Neural crest cell (in vitro differentiated cells): ENCODE measurements around the gene TEAD1. TPM values are rescaled to one million over a fixed set of nuclear protein-coding genes. Genes with fewer than 3 reads are reported as not detected.

ENCODE experiments used
- DNase-seq: peaks from one replicate; pipeline ENCODE4 v3.0.0; 2021; ENCODE audit warnings: low read depth, mixed read lengths, low spot score
- H3K27ac Mint-ChIP-seq: one replicate; pipeline ENCODE4 v1.8.0; 2021; ENCODE audit warnings: mild to moderate bottlenecking, mixed read lengths; ENCODE audit not compliant: unreplicated experiment
- H3K27me3 Mint-ChIP-seq: 2 replicates; pipeline ENCODE4 v1.8.0; 2021; ENCODE audit warnings: low read depth, mild to moderate bottlenecking, mixed read lengths
- H3K36me3 Mint-ChIP-seq: 2 replicates; pipeline ENCODE4 v1.8.0; 2021; ENCODE audit warnings: low read depth, mild to moderate bottlenecking, mixed read lengths
- H3K4me1 Mint-ChIP-seq: 2 replicates; pipeline ENCODE4 v1.8.0; 2021; ENCODE audit warnings: mixed read lengths
- H3K4me3 Mint-ChIP-seq: one replicate; pipeline ENCODE4 v1.8.0; 2021; ENCODE audit warnings: mild to moderate bottlenecking, mixed read lengths
- H3K9me3 Mint-ChIP-seq: 2 replicates; pipeline ENCODE4 v1.8.0; 2021; ENCODE audit warnings: mixed read lengths
- total RNA-seq: library from RNA; stranded (reverse); gene quantifications from 2 replicates; pipeline ENCODE4 v1.2.1, GENCODE V29; 2021
- TF ChIP-seq, protein P1 (sequence below): fragments of 200-600 bp; sonication (generic); conservative IDR thresholded peaks from 2 replicates; pipeline ENCODE4 v1.5.0; 2021; ENCODE audit warnings: antibody characterized with exemption, mild to moderate bottlenecking

Gene TEAD1
- total RNA-seq, 1 donor from 2014 or later = 84.1 TPM

DNA sequence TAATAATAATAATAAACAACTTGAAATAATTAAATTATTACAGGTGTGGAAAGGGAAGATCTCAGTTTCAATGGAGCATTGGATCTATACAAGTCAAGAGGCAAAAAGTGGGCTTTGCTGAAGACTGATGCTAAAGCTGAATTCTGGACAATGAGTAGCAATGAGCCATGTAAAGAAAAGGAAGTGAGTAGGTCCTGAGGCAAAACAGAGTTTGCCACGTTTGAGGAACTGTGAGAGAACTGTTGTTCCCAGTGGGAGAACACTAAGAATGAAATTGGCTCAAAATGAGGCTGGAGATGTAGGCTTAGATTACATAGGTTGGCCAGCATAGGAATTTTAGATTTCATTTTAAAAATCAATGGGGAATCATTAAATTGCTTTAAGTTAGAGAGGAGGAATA lies 33.9 kb upstream of the TEAD1 start:
- peaks cover 23% of the 10 kb centered on the region for H3K4me1 Mint-ChIP-seq
- H3K9me3 Mint-ChIP-seq = peaks cover 8% of the 10 kb centered on the region
- no peak overlapping the region for H3K27ac Mint-ChIP-seq
- no peak overlapping the region for H3K4me3 Mint-ChIP-seq
- no peaks in the 10 kb centered on the region for H3K27me3 Mint-ChIP-seq
- no peak for DNase-seq
- H3K36me3 Mint-ChIP-seq = no peaks in the 10 kb centered on the region
- TF ChIP-seq, protein P1, sequence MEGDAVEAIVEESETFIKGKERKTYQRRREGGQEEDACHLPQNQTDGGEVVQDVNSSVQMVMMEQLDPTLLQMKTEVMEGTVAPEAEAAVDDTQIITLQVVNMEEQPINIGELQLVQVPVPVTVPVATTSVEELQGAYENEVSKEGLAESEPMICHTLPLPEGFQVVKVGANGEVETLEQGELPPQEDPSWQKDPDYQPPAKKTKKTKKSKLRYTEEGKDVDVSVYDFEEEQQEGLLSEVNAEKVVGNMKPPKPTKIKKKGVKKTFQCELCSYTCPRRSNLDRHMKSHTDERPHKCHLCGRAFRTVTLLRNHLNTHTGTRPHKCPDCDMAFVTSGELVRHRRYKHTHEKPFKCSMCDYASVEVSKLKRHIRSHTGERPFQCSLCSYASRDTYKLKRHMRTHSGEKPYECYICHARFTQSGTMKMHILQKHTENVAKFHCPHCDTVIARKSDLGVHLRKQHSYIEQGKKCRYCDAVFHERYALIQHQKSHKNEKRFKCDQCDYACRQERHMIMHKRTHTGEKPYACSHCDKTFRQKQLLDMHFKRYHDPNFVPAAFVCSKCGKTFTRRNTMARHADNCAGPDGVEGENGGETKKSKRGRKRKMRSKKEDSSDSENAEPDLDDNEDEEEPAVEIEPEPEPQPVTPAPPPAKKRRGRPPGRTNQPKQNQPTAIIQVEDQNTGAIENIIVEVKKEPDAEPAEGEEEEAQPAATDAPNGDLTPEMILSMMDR = no peak

DNA sequence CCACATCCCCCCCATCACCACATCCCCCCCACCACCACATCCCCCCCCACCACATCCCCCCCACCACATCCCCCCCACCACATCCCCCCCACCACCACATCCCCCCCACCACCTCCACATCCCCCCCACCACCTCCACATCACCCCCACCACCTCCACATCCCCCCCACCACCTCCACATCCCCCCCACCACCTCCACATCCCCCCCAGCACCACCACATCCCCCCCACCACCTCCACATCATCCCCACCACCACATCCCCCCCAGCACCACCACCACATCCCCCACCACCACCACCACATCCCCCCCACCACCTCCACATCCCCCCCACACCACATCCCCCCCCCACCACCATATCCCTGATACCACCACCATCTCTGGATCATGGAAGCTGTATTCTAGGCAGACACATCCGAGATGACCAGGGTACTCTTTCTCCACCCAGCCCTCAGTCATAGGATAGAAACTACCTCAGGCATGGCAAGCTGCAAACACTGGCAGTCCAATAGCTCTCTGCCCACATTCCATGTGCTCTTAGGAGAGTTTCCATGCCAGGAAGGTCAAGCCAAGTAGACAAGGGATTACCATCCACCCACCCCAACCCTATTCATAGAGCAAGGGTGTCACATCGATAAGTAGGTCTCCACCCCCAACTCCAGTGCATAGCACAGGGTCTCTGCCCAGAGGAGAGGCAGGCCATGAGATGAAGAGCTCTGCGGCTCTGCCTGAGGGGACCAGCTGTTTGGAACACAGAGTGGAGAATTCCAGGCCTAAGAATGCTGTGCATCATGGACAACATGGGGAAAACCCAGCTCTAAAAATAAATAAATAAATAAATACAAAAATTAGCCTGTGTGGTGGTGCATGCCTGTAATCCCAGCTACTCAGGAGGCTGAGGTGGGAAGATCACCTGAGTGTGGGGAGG lies 33.0 kb upstream of the TEAD1 start:
- peaks cover under 1% of the 10 kb centered on the region for H3K36me3 Mint-ChIP-seq
- H3K27ac Mint-ChIP-seq = no peak overlapping the region
- H3K4me3 Mint-ChIP-seq = no peak overlapping the region
- TF ChIP-seq, protein P1 = no peak
- peaks cover 23% of the 10 kb centered on the region for H3K4me1 Mint-ChIP-seq
- H3K27me3 Mint-ChIP-seq = no peaks in the 10 kb centered on the region
- H3K9me3 Mint-ChIP-seq = peaks cover 9% of the 10 kb centered on the region
- DNase-seq = no peak

DNA sequence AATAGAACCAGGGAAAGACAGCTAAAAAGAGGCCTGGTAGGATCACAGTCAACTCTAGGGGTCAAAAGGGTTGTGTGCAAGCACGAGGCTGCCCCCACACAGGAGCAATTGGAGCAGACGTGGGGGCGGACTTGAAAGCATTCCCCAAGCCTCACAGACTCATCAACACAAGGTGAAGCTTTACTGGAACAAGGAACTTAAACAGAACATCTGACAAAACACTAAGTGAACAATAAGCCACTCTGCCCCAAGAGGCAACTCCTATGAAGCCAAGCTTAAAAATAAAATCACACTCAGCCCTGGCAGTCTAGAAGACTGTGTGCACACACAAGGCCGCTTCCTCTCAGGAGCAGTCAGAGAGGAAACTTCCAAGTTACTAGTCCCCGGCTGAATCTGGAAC lies 32.2 kb upstream of the TEAD1 start:
- H3K4me1 Mint-ChIP-seq = peaks cover 23% of the 10 kb centered on the region
- H3K9me3 Mint-ChIP-seq = peaks cover 13% of the 10 kb centered on the region
- no peaks in the 10 kb centered on the region for H3K27me3 Mint-ChIP-seq
- H3K36me3 Mint-ChIP-seq = peaks cover 3% of the 10 kb centered on the region
- peak overlapping the region; percentile 6 for H3K27ac Mint-ChIP-seq
- TF ChIP-seq, protein P1 = no peak
- DNase-seq = no peak
- no peak overlapping the region for H3K4me3 Mint-ChIP-seq

DNA sequence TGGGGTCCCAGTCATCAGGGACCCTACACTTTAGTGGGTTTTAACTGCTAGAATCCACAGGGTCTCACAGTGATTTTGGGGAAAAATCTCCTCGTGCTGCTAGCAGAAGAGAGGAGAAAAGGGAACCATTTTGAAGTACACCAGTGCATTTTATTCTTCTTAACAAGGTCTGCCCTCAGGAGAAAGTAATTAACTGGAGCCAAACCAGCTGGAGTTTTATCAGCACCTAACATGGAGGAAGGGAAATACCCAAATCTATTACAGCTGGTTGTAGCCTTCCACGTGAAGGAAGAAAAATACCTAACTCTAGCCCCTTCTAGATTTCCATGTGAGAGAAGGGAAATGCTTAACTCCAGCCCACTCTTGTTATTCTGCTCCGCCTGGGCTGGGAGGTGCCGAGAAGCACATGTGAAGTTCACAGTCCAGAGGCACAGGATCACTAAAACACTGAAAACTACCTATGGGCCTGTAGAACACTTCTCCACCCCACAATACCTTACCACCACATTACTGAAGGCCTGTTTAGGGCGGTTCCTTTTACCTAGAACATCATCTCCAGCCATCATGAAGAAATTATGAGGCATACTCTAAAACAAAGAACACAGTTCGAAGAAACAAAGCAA lies 31.3 kb upstream of the TEAD1 start:
- Mint-ChIP-seq H3K27ac (no peak overlapping the region), H3K36me3 (peaks cover 3% of the 10 kb centered on the region), H3K4me3 (no peak overlapping the region), H3K9me3 (peaks cover 13% of the 10 kb centered on the region), H3K4me1 (peaks cover 19% of the 10 kb centered on the region), H3K27me3 (no peaks in the 10 kb centered on the region)
- TF ChIP-seq, protein P1 = no peak
- no peak for DNase-seq

DNA sequence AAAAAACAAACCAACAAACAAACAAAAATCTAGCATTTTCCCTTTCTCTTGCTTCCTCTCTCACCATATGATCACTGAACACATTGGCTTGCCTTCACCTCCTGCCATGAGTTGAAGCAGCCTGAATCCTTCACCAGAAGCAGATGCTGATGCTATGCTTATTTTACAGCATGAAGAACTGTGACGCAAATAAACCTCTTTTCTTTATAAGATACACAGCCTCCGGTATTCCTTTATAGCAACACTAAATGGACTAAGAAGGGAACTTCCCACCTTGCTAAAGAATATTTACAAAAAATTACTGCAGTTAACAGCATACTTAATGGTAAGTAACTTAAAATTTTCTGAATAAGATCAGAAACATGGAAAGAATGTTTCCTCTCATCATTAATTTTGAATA lies 27.7 kb upstream of the TEAD1 start:
- peaks cover 3% of the 10 kb centered on the region for H3K36me3 Mint-ChIP-seq
- TF ChIP-seq, protein P1 = no peak
- no peak overlapping the region for H3K27ac Mint-ChIP-seq
- H3K4me1 Mint-ChIP-seq = peaks cover 11% of the 10 kb centered on the region
- H3K9me3 Mint-ChIP-seq = peaks cover 5% of the 10 kb centered on the region
- no peak overlapping the region for H3K4me3 Mint-ChIP-seq
- H3K27me3 Mint-ChIP-seq = no peaks in the 10 kb centered on the region
- DNase-seq = no peak
